Fibroblast of mammary gland (primary cell): ENCODE data around the gene AGXT.

Experiments
- DNase-seq: peaks from one replicate; pipeline ENCODE4 v3.0.0-alpha.2; 2010; ENCODE audit warnings: low read depth
- H3K4me3 ChIP-seq: 2 replicates; pipeline ENCODE4 v1.5.1; 2011; ENCODE audit warnings: low read depth, mild to moderate bottlenecking, low read length, moderate library complexity; ENCODE audit not compliant: control insufficient read depth
- CTCF ChIP-seq: conservative IDR thresholded peaks from 2 replicates; pipeline ENCODE4 v1.5.1; 2011; ENCODE audit warnings: low read depth, low read length, inconsistent platforms; ENCODE audit not compliant: control insufficient read depth, insufficient read depth

Gene AGXT

DNA sequence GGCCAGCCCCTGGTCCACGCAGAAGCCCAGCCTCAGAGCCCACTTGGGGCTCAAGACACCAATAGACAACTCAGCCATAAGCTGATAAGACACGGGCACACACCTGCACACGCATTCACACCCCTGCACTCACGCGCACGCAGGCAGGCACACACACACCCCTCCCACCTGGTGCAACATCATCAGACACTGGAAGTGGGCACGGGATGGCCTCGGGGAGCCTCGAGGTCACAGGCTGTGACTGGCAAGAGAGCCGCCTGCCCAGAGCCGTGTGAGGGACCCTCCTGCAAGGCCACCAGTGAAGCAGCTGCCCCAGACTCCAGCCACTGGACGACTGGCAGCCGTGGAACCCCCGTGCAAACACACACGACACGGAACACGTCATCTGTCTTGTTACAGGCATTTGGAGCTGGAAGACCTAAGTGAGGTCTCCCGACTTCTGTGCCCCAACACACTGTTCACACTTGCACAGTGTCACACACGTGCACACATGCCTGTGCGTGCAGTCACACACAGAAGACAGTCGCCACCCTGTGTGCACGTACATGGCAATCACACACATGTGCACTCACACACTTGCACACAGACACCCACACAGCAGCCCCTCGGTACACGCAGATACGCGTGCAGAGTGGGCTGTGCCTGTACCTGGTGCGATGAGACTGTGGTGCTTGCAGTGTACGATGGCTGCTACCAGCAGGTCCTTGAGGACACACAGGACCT lies 26.4 kb downstream of the AGXT start:
- TF ChIP-seq CTCF: no peak
- DNase-seq: no peak
- H3K4me3 ChIP-seq: no peak overlapping the region

DNA sequence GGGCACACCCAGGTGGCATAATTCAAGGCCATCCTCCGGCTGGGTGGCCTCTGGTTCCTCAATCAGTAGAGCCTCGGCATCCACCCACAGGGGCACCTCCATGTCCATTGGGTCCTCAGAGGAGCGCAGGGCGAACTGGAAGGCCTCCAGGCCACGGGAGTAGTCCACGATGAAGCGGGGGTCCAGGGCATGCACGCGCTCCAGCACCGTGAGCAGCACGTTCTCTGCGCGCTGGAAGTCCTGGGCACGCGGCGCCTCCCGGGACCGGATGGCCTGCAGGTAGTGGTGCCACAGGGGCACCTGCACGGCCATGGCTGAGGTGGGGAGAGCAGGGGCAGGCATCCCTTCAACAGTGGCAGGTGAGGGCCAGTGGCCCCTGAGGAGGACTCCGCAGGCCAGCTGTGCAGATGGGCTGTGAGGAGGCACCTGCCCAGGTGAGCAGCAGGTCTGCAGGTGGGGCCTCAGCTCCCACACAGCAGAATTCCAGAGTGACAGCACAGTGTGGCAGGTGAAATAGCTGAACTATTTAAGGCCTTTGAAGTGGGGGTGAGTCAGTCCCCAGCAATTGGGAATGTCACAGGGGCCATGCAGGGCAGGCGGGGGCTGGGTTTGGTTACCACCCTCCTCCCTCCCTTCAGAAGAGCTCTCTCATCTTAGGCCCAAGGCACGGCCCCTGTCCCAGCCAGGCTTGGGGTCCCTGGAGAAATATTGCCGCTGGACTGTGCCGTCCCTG lies 27.2 kb downstream of the AGXT start, which contains the start of gene MAB21L4:
Gene MAB21L4 (minus strand): TSS at position 501 of the 733 bp plus-strand sequence. CDS start 159 bp downstream, at position 342.
- H3K4me3 ChIP-seq: no peak within 1 kb of the TSS
- DNase-seq: no peak

DNA sequence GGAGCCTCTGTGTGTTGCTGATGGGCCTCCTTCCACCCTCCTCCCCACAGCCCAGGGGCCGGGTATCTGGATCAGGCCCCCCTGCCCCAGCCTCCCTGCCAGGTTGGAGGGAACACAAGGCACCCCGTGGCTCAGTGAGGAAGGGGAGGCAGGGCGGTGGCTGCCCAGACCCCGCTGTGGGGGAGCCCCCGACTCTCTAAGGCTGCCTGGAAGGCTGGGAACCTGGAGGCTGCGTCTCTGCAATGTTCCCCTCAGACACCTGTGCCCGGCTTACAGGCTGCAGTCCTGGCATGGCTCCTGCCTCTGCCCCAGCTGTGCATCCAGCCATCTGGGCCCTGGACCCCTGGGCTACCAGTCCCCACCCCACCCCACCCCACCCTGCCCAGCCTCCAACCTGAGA lies 27.8 kb downstream of the AGXT start:
- H3K4me3 ChIP-seq: no peak overlapping the region
- DNase-seq: no peak
- no peak for TF ChIP-seq CTCF

More for the DNA sequence above, 27.2 kb downstream of the AGXT start, which contains the start of gene MAB21L4:
- TF ChIP-seq CTCF: no peak

- no peak for TF ChIP-seq CTCF
- no peak overlapping the region for H3K4me3 ChIP-seq
- no peak for DNase-seq
Measured at GRCh38 chr2:240896871-240897692, 28.5 kb downstream of the AGXT start.

DNA sequence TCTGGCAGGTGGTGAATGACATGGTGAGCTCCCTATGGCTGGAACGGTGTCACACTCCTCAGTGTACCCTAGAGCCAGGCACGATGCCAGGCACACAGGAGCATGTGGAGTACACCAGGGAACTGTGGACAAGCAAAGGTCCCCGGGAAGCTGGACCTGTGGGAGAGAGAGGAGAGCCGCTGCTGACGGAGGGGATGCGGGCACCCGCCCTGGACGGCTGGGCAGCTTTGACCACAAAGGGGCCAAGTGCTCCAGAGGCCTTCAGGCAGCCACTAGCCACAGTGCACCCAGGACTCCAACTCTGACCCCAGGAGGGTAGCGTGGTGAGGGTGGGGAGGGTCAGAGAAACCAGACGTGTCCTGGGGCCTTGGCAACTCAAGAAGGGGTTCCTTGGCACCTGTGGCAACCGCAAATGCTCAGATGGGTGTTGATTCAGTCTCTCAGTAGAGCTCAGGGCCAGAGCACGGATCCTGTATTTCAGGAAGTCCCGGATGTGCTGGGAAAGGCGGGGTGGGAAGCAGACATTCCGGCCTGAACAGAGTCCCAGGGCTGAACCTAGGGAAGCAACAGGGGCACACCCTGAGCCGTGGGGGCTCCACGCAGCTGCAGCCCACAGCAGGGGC lies 29.6 kb downstream of the AGXT start:
- no peak for TF ChIP-seq CTCF
- no peak for DNase-seq
- no peak overlapping the region for H3K4me3 ChIP-seq
